Endothelial cell of umbilical vein (primary cell): Measurements from ENCODE around the gene HCK. TPM values are rescaled to one million over a fixed set of nuclear protein-coding genes. Genes with fewer than 3 reads are reported as not detected.

ENCODE experiments used
- BruUV-seq: library from RNA; stranded (reverse); fragments of 400-500 nt; replicated peaks from 2 replicates; lab custom pipeline; 2021; lab: Mats Ljungman, UMichigan
- CTCF ChIA-PET: fragments of 300-600, 350-600 bp; sonication (Branson Sonifier 250); formaldehyde crosslinking; loops from one replicate; lab custom pipeline; 2021; ENCODE audit warnings: antibody characterized with exemption, inconsistent platforms; lab: Charles Lee
- POLR2A ChIA-PET: fragments of 300-600, 350-600 bp; sonication (Branson Sonifier 250); formaldehyde crosslinking; loops from one replicate; lab custom pipeline; 2021; ENCODE audit warnings: antibody characterized with exemption, inconsistent platforms; lab: Charles Lee
- DNase-seq: peaks from one replicate; pipeline ENCODE4 v3.0.0-alpha.2; 2011; ENCODE audit warnings: low read depth, low spot score
- FAIRE-seq: peaks from 2 replicates; lab custom pipeline; 2011; peaks lifted over from hg19 to GRCh38; lab: Jason Lieb, UNC
- H2AFZ ChIP-seq: 2 replicates; pipeline ENCODE4 v1.6.0; 2012; ENCODE audit warnings: low read depth, low read length, control low read depth, inconsistent platforms
- H3K27ac ChIP-seq: 2 replicates; pipeline ENCODE4 v1.5.1; 2011; ENCODE audit warnings: low read depth, mild to moderate bottlenecking, control low read depth, low read length, moderate library complexity; ENCODE audit not compliant: insufficient read depth
- H3K27me3 ChIP-seq, 2 experiments: 2 replicates each; pipeline versions ENCODE4 v1.6.0 to v1.6.1; 2011; ENCODE audit warnings: low read length in 2 of 2, mixed read lengths in 1 of 2; ENCODE audit not compliant: control insufficient read depth in 2 of 2, insufficient read depth in 2 of 2
- H3K36me3 ChIP-seq, 2 experiments: 2 replicates in 1 of 2; 3 replicates in 1 of 2; pipeline ENCODE4 v1.5.1; 2011; ENCODE audit warnings: low read length in 2 of 2, mild to moderate bottlenecking in 1 of 2, moderate library complexity in 1 of 2; ENCODE audit not compliant: control insufficient read depth in 2 of 2, insufficient read depth in 2 of 2; ENCODE audit errors: extremely low read depth in 1 of 2
- H3K4me1 ChIP-seq: 3 replicates; pipeline ENCODE4 v1.5.1; 2011; ENCODE audit warnings: mild to moderate bottlenecking, low read length; ENCODE audit not compliant: control insufficient read depth, insufficient read depth; ENCODE audit errors: extremely low read depth
- H3K4me2 ChIP-seq: 2 replicates; pipeline ENCODE4 v1.6.1; 2011; ENCODE audit warnings: low read length, control low read depth, mixed read lengths; ENCODE audit not compliant: insufficient read depth
- H3K4me3 ChIP-seq, 3 experiments: fragments of 200-600 bp in 1 of 3; sonication (generic), shearing (Covaris generic) in 1 of 3; replicated peaks in 1 of 3; 2 replicates each; pipeline ENCODE4 v1.5.1; 2011 to 2016; ENCODE audit warnings: control low read depth in 3 of 3, low read length in 3 of 3, mild to moderate bottlenecking in 2 of 3, inconsistent platforms in 1 of 3, low read depth in 1 of 3, moderate library complexity in 1 of 3; ENCODE audit not compliant: insufficient read depth in 1 of 3
- H3K79me2 ChIP-seq: 2 replicates; pipeline ENCODE4 v1.6.0; 2012; ENCODE audit warnings: low read length, inconsistent platforms; ENCODE audit not compliant: control insufficient read depth, insufficient read depth
- H3K9ac ChIP-seq: replicated peaks from 2 replicates; pipeline ENCODE3; 2011; ENCODE audit warnings: low read length, control low read depth; ENCODE audit not compliant: insufficient read depth; ENCODE audit errors: extremely low read depth
- H3K9me1 ChIP-seq: replicated peaks from 3 replicates; pipeline ENCODE4 v1.6.0; 2011; ENCODE audit warnings: mild to moderate bottlenecking, low read length; ENCODE audit not compliant: control insufficient read depth, insufficient read depth; ENCODE audit errors: extremely low read depth
- H3K9me3 ChIP-seq: replicated peaks from 2 replicates; pipeline ENCODE4 v1.5.1; 2012; ENCODE audit warnings: low read length, inconsistent platforms; ENCODE audit not compliant: control insufficient read depth, insufficient read depth
- H4K20me1 ChIP-seq: replicated peaks from 2 replicates; pipeline ENCODE3; 2011; ENCODE audit warnings: mild to moderate bottlenecking, low read length; ENCODE audit not compliant: control insufficient read depth, insufficient read depth; ENCODE audit errors: extremely low read depth
- CTCF ChIP-seq, 2 donors: IDR thresholded peaks; 1 replicate in 1 of 2; 2 replicates in 1 of 2; pipeline ENCODE4 v1.5.1; 2011; ENCODE audit warnings: low read length in 2 of 2, mild to moderate bottlenecking in 2 of 2, moderate library complexity in 2 of 2, control low read depth in 1 of 2, inconsistent platforms in 1 of 2, low read depth in 1 of 2; ENCODE audit not compliant: insufficient read depth in 1 of 2; ENCODE audit errors: extremely low read depth in 1 of 2
- EZH2 ChIP-seq: IDR thresholded peaks from 2 replicates; pipeline ENCODE4 v1.6.1; 2012; ENCODE audit warnings: borderline replicate concordance, low read depth, mild to moderate bottlenecking, moderate library complexity, low read length, inconsistent platforms; ENCODE audit not compliant: severe bottlenecking
- FOS ChIP-seq: IDR thresholded peaks from 2 replicates; pipeline ENCODE4 v1.6.1; 2011; ENCODE audit warnings: mild to moderate bottlenecking, low read length, moderate library complexity, borderline replicate concordance; ENCODE audit not compliant: insufficient read depth
- GATA2 ChIP-seq: IDR thresholded peaks from 2 replicates; pipeline ENCODE4 v1.7.0; 2011; ENCODE audit warnings: low read depth, mild to moderate bottlenecking, moderate library complexity, mixed read lengths, low read length; ENCODE audit not compliant: insufficient read length, insufficient read depth
- JUN ChIP-seq: IDR thresholded peaks from 2 replicates; pipeline ENCODE4 v1.6.1; 2011; ENCODE audit warnings: borderline replicate concordance, low read depth; ENCODE audit not compliant: insufficient read length, insufficient read depth
- MYC ChIP-seq: IDR thresholded peaks from one replicate; pipeline ENCODE4 v1.6.1; 2011; ENCODE audit warnings: mild to moderate bottlenecking, low read depth, low read length
- POLR2A ChIP-seq: IDR thresholded peaks from 2 replicates; pipeline ENCODE4 v1.6.1; 2012; ENCODE audit warnings: low read depth, mild to moderate bottlenecking, control low read depth, low read length
- POLR2AphosphoS5 ChIP-seq: IDR thresholded peaks from 2 replicates; pipeline ENCODE4 v1.6.1; 2012; ENCODE audit warnings: low read depth, mild to moderate bottlenecking, control low read depth, low read length, moderate library complexity; ENCODE audit not compliant: insufficient read depth
- dilution Hi-C: fragments of 300-500 bp; cut with MboI; formaldehyde crosslinking; loops from one replicate; pipeline ENCODE4 v1.15.0; 2019; ENCODE audit warnings: low sequenced_read_pairs; ENCODE audit not compliant: extremely low pct_ligation_motif_present
- intact Hi-C: fragments of 100-400 bp; cut with micrococcal nuclease; formaldehyde crosslinking; loops from one replicate; pipeline ENCODE4 v1.10.0; 2022
- polyA plus RNA-seq, 4 experiments: library from polyadenylated mRNA; depleted of rRNA in 3 of 4; stranded (reverse) in 3 of 4; unstranded in 1 of 4; fragments of >200 nt; gene quantifications; 2 replicates each; pipeline versions ENCODE4 v1.2.1 to v1.2.3, GENCODE V29; 2011 to 2012; ENCODE audit warnings: missing spikeins in 1 of 4
- total RNA-seq: library from RNA; stranded (reverse); gene quantifications from 2 replicates; pipeline ENCODE4 v1.2.3, GENCODE V29; 2021
- TF ChIP-seq, protein P1 (sequence below): IDR thresholded peaks from 2 replicates; pipeline ENCODE4 v1.6.1; 2011; ENCODE audit not compliant: insufficient read depth, insufficient read length

Gene HCK
- total and polyA plus RNA-seq, 2 donors (not counting 3 experiments of a cell fraction or from before 2014, with no cell fraction given): not detected

DNA sequence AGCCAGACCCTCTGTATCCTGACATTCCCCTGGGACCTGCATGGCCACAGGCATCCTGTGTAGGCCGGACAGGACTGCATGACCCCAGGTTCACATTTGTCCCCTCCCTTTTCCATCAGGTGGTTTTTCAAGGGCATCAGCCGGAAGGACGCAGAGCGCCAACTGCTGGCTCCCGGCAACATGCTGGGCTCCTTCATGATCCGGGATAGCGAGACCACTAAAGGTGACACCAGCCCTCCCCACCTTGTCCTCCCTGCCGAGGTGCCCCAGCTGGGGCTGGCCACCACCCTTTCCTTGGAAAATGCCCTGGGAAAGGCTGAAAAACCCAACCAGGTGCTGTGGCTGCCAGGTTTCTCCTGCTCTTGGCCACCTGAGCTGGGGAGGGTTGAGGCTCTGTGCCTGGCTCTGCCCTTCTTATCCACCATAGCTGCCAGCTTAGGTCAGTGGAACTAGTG is 27.6 kb downstream of the HCK start:
- Histone ChIP-seq H3K27me3 (peaks cover 2 to 3% of the 10 kb centered on the region in 2 experiments), H3K9me3 (no peaks in the 10 kb centered on the region), H3K36me3 (no peaks in the 10 kb centered on the region), H3K9ac (no peak overlapping the region), H3K9me1 (no peaks in the 10 kb centered on the region), H3K79me2 (no peaks in the 10 kb centered on the region), H4K20me1 (no peaks in the 10 kb centered on the region), H3K4me1 (peaks cover 3% of the 10 kb centered on the region), H2AFZ (no peak overlapping the region), H3K4me3 (no peak overlapping the region), H3K27ac (no peak overlapping the region), H3K4me2 (no peak overlapping the region)
- FAIRE-seq (no peak), DNase-seq (no peak)
- BruUV-seq: no TSS peak
- TF ChIP-seq POLR2A (no peak), CTCF (IDR thresholded peaks at IDR 0.05; ENCODE audit: extremely low read depth in 1 of 2, insufficient read depth in 1 of 2, low read depth in 1 of 2, low read length in 2 of 2) (no peak), EZH2 (no peak), POLR2AphosphoS5 (no peak), JUN (no peak), FOS (no peak), GATA2 (no peak), MYC (no peak)
- TF ChIP-seq, protein P1, sequence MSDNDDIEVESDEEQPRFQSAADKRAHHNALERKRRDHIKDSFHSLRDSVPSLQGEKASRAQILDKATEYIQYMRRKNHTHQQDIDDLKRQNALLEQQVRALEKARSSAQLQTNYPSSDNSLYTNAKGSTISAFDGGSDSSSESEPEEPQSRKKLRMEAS: no peak
- intact Hi-C loops: no loop called here
- dilution Hi-C loops: no loop called here
- POLR2A ChIA-PET: no interaction called here
- CTCF ChIA-PET: interaction anchor here (1.6 to 4.5 kb wide), 2 partner anchors 12 to 13 kb away, joined by 3 to 17 read pairs; no protein-coding TSS in a partner anchor
